Central memory CD8-positive, alpha-beta T cell (primary cell): ENCODE results near the gene CDC42BPG.
"Not testable (repeated sequence)": the region's sequence is repeated elsewhere in the genome, so short reads cannot be mapped to it uniquely, and the experiment has no call there.

Experiments used
- ATAC-seq: fragments of 150-1000 bp; cut with Tn5 transposase; replicated peaks from 2 replicates; pipeline ENCODE4 v1.10.0; 2022; ENCODE audit warnings: mild to moderate bottlenecking, moderate FRiP score, moderate number of reproducible peaks; ENCODE audit not compliant: poor library complexity, severe bottlenecking; ENCODE audit errors: extremely low read depth
- DNase-seq, 2 donors: peaks; one replicate each; pipeline ENCODE4 v3.0.0; 2021; ENCODE audit warnings: low spot score in 2 of 2
- H3K27ac Mint-ChIP-seq: one replicate; pipeline ENCODE4 v1.8.0; 2022; ENCODE audit warnings: low read depth, mild to moderate bottlenecking, moderate library complexity, mixed read lengths
- H3K27me3 Mint-ChIP-seq: one replicate; pipeline ENCODE4 v1.8.0; 2022; ENCODE audit warnings: mixed read lengths
- H3K36me3 Mint-ChIP-seq: one replicate; pipeline ENCODE4 v1.8.0; 2022; ENCODE audit warnings: mild to moderate bottlenecking, moderate library complexity, mixed read lengths; ENCODE audit not compliant: insufficient read depth
- H3K4me1 Mint-ChIP-seq: one replicate; pipeline ENCODE4 v1.8.0; 2022; ENCODE audit warnings: mixed read lengths
- H3K4me3 Mint-ChIP-seq: one replicate; pipeline ENCODE4 v1.8.0; 2022; ENCODE audit warnings: mild to moderate bottlenecking, moderate library complexity, mixed read lengths
- H3K9me3 Mint-ChIP-seq: one replicate; pipeline ENCODE4 v1.8.0; 2022; ENCODE audit warnings: mixed read lengths

Gene CDC42BPG

GRCh38 chr11:64827451-64827839 lies 17.0 kb downstream of the CDC42BPG start:
- Mint-ChIP-seq H3K27ac (peak overlapping the region; percentile 32), H3K9me3 (no peaks in the 10 kb centered on the region), H3K4me3 (no peak overlapping the region), H3K36me3 (peaks cover 1% of the 10 kb centered on the region), H3K4me1 (no peaks in the 10 kb centered on the region), H3K27me3 (no peaks in the 10 kb centered on the region)
- DNase-seq, result no peak
- no peak for ATAC-seq

DNA sequence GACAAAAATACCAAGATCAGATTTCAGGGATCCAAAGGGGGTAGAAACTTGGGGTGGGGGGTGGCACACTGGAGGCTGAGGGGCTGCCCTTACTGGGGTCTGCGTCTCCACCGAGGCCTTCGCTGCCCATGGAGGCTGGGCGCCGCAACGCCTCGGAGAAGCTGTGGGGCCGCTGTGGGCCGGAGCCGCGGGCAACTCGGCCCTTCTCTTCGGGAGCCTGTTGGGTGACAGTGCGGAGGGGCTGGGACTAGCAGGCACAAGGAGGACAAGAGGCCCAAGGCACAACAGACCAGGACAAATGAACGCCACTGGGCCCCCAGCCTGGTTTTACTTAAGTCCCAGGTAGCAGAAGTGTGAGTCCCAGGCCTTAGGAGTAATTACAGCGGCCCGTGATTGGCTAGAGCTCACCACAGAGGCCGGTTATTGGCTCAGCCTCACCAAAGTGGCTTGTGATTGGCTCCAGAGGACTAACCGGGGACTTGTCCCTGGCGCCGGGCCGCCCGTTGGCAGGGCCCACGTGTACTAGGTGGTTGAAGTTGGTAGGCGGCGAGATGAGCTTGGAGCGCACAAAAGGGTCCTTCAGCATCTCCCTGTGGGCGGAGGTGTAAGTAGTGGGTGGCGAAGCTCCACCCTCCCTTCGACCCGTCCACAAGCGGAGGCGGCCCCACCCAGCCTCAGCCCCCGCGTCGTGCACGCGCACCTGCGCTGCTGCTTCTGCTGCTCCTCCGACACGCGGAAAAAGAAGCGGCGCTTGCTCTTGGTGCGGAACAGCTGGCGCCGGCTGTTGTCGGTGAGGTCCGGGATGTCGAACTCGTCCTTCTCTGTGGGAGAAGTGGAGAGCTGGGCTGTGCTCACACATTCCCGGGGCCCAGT lies 17.6 kb downstream of the CDC42BPG start:
- no peaks in the 10 kb centered on the region for H3K9me3 Mint-ChIP-seq
- no peak overlapping the region for H3K4me3 Mint-ChIP-seq
- H3K36me3 Mint-ChIP-seq, result peaks cover 1% of the 10 kb centered on the region
- H3K4me1 Mint-ChIP-seq, result no peaks in the 10 kb centered on the region
- no peak for ATAC-seq
- no peaks in the 10 kb centered on the region for H3K27me3 Mint-ChIP-seq
- DNase-seq, result no peak
- no peak overlapping the region for H3K27ac Mint-ChIP-seq

- no peaks in the 10 kb centered on the region for H3K27me3 Mint-ChIP-seq
- H3K9me3 Mint-ChIP-seq, result no peaks in the 10 kb centered on the region
- no peak for ATAC-seq
- no peak overlapping the region for H3K27ac Mint-ChIP-seq
- no peak for DNase-seq
- H3K36me3 Mint-ChIP-seq, result peaks cover 1% of the 10 kb centered on the region
- no peaks in the 10 kb centered on the region for H3K4me1 Mint-ChIP-seq
- no peak overlapping the region for H3K4me3 Mint-ChIP-seq
Measured at GRCh38 chr11:64826062-64826461, 18.4 kb downstream of the CDC42BPG start.

DNA sequence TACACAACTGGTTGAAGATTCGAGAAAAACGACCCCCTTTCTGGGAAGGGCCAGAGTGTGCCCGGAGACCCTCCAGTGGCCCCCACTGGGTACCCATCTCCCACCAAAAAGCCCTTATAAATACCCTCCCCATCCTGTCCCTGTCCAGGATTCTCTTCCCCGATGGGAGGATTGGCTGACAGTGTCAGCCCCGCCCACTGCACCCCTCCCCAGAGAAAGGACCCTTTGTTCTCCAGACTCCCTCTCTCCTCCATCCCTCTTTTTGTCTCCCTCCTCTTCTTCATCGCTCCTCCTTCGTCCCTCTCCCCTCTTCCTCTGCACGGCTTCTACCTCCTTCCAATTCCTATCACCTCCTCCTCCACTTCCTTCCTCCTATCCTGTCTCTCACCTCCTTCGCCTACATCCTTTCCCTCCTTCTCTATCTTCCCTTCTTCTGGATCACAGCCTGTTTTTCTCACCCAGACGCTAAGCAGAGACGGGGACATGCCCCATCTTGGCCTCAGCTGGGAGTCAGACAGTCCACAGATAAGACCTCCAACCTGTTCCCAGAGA lies 20.8 kb downstream of the CDC42BPG start:
- ATAC-seq, result no peak
- no peak for DNase-seq
- Mint-ChIP-seq H3K4me3 (no peak overlapping the region), H3K4me1 (no peaks in the 10 kb centered on the region), H3K27me3 (no peaks in the 10 kb centered on the region), H3K36me3 (peaks cover 1% of the 10 kb centered on the region), H3K27ac (no peak overlapping the region), H3K9me3 (no peaks in the 10 kb centered on the region)

GRCh38 chr11:64817476-64817875 lies 27.0 kb downstream of the CDC42BPG start:
- Mint-ChIP-seq H3K4me1 (no peaks in the 10 kb centered on the region), H3K9me3 (no peaks in the 10 kb centered on the region), H3K36me3 (no peaks in the 10 kb centered on the region), H3K27ac (no peak overlapping the region), H3K4me3 (no peak overlapping the region), H3K27me3 (no peaks in the 10 kb centered on the region)
- ATAC-seq (no peak), DNase-seq (no peak)

DNA sequence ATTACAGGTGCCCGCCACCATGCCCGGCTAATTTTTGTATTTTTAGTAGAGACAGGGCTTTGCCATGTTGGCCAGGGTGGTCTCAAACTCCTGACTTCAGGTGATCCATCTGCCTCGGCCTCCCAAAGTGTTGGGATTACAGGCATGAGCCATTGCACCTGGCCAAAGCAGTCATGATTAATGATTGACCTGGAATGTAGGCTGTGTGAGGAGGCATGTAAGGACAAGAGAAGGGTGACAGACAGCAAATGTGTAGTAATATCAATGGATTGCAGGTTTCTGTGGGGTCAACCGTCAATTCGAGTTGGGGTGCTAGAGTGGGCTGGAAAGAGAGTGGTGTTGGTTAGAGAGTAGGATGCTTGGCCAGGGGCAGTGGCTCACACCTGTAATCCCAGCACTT lies 29.0 kb downstream of the CDC42BPG start:
- not testable (repeated sequence) for ATAC-seq, H3K4me3 Mint-ChIP-seq, H3K9me3 Mint-ChIP-seq, H3K36me3 Mint-ChIP-seq, H3K4me1 Mint-ChIP-seq, H3K27ac Mint-ChIP-seq, DNase-seq, H3K27me3 Mint-ChIP-seq

- H3K27me3 Mint-ChIP-seq, result no peaks in the 10 kb centered on the region
- no peak for ATAC-seq
- peaks cover 12% of the 10 kb centered on the region for H3K4me1 Mint-ChIP-seq
- no peaks in the 10 kb centered on the region for H3K9me3 Mint-ChIP-seq
- H3K36me3 Mint-ChIP-seq, result peaks cover 4% of the 10 kb centered on the region
- H3K27ac Mint-ChIP-seq, result no peak overlapping the region
- no peak for DNase-seq
- no peak overlapping the region for H3K4me3 Mint-ChIP-seq
Measured at GRCh38 chr11:64814712-64815187, 29.7 kb downstream of the CDC42BPG start.

- H3K27me3 Mint-ChIP-seq, result no peaks in the 10 kb centered on the region
- no peak overlapping the region for H3K4me3 Mint-ChIP-seq
- no peak overlapping the region for H3K27ac Mint-ChIP-seq
- H3K36me3 Mint-ChIP-seq, result peaks cover 4% of the 10 kb centered on the region
- ATAC-seq (no peak), DNase-seq (no peak)
- H3K9me3 Mint-ChIP-seq, result no peaks in the 10 kb centered on the region
- H3K4me1 Mint-ChIP-seq, result peaks cover 19% of the 10 kb centered on the region
Measured at GRCh38 chr11:64813826-64814225, 30.6 kb downstream of the CDC42BPG start.

DNA sequence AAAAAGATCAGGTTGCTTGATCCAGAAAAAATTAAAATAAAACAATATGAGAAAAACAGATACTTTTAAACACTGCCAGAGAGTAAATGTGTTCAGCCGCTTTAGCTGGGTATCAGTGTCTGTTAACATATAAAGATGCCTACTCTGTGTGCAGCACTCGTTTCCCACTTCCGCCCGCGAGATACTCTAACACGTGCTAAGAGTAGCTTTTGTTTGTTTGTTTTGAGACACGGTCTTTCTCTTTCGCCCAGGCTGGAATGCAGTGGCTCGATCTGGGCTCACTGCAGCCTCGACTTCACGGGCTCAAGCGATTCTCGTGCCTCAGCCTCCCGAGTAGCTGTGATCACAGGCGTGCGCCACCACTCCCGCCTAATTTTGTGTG lies 33.6 kb downstream of the CDC42BPG start:
- no peaks in the 10 kb centered on the region for H3K9me3 Mint-ChIP-seq
- H3K4me3 Mint-ChIP-seq, result peak overlapping the region; percentile 97
- no peaks in the 10 kb centered on the region for H3K27me3 Mint-ChIP-seq
- peak overlapping the region; percentile 95 for H3K27ac Mint-ChIP-seq
- peaks cover 31% of the 10 kb centered on the region for H3K4me1 Mint-ChIP-seq
- DNase-seq (peak; percentile 36 to 54), ATAC-seq (peak; percentile 87)
- peaks cover 12% of the 10 kb centered on the region for H3K36me3 Mint-ChIP-seq

DNA sequence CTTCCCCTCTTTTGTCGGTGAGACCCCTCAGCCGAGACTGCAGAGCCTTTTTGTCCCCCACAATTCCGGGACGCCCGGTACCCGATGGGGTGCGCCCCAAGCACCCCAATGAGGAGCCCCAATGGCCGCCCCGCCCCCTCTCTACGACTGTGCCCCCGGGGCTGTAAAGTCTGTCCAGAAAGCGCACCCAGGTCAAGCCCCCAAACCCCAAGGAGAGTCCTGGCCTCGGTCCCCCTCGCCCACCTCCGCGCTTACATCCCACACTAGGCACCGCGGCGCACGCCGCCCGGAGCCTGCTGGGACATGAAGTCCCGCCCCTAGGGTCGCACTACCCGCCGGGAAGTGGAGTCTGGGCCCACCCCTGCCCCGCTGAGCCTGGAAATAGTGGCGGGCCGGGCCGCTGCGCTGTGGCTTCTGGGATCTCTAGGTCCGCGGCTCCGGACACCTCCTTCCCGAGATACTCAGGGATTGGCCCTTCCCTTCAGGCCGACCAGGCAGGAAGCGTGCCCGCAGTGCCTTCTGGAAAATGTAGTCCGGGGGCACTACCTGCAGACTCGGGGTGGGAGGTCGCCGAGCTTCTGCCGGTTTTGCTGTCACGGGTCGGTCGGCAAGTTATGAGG lies 34.1 kb downstream of the CDC42BPG start, which contains the start of gene MEN1:
Gene MEN1 (minus strand): TSS at position 281 of the 620 bp plus-strand sequence. CDS start 442 bp downstream, outside the sequence.
- Mint-ChIP-seq H3K4me1 (peaks cover 31% of the 10 kb centered on the region), H3K36me3 (peaks cover 14% of the 10 kb centered on the region), H3K27me3 (no peaks in the 10 kb centered on the region), H3K9me3 (no peaks in the 10 kb centered on the region), H3K27ac (peak within 1 kb of the TSS; percentile 95), H3K4me3 (peak within 1 kb of the TSS; percentile 97)
- ATAC-seq, result peak; percentile 84
- DNase-seq, result peak; percentile 54 to 64

DNA sequence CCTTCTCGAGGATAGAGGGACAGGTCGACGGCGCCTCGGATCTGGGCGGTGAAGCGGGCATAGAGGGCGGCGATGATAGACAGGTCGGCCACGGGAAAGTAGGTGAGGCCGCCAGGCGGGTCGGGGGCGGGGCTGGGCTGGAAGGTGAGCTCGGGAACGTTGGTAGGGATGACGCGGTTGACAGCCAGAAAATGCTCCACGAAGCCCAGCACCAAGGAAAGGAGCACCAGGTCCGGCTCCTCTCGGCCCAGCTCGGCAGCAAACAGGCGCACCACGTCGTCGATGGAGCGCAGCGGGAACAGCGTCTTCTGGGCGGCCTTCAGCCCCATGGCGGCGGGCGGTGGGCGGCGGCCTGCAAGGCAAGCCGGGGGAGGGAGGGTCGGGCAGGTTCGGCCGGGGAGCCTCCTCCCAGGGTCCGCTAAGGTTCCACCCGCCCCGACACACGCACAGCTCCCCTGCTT lies 34.6 kb downstream of the CDC42BPG start:
- H3K36me3 Mint-ChIP-seq, result peaks cover 14% of the 10 kb centered on the region
- H3K9me3 Mint-ChIP-seq, result no peaks in the 10 kb centered on the region
- peaks cover 31% of the 10 kb centered on the region for H3K4me1 Mint-ChIP-seq
- peak; percentile 2 for ATAC-seq
- DNase-seq, result no peak
- H3K4me3 Mint-ChIP-seq, result peak overlapping the region; percentile 97
- H3K27me3 Mint-ChIP-seq, result no peaks in the 10 kb centered on the region
- H3K27ac Mint-ChIP-seq, result peak overlapping the region; percentile 95

- peaks cover 15% of the 10 kb centered on the region for H3K36me3 Mint-ChIP-seq
- no peak for ATAC-seq
- no peaks in the 10 kb centered on the region for H3K27me3 Mint-ChIP-seq
- peaks cover 39% of the 10 kb centered on the region for H3K4me1 Mint-ChIP-seq
- DNase-seq, result no peak
- H3K4me3 Mint-ChIP-seq, result no peak overlapping the region
- no peak overlapping the region for H3K27ac Mint-ChIP-seq
- no peaks in the 10 kb centered on the region for H3K9me3 Mint-ChIP-seq
Measured at GRCh38 chr11:64805481-64805880, 39.0 kb downstream of the CDC42BPG start.
